HUES48 (cell line): ENCODE results near the gene CTSA.

ENCODE experiments used
- H3K27ac ChIP-seq: one replicate; pipeline ENCODE4 v1.7.0; 2013; ENCODE audit warnings: low read depth, low read length, inconsistent platforms
- H3K27me3 ChIP-seq: 2 replicates; pipeline ENCODE4 v1.6.1; 2013; ENCODE audit warnings: mild to moderate bottlenecking, low read length; ENCODE audit not compliant: control insufficient read depth, insufficient read depth
- H3K36me3 ChIP-seq: 2 replicates; pipeline ENCODE4 v1.6.1; 2013; ENCODE audit warnings: low read length; ENCODE audit not compliant: control insufficient read depth, insufficient read depth
- H3K4me1 ChIP-seq: 2 replicates; pipeline ENCODE4 v1.6.1; 2013; ENCODE audit warnings: mild to moderate bottlenecking, low read length; ENCODE audit not compliant: control insufficient read depth, insufficient read depth
- H3K4me3 ChIP-seq: 2 replicates; pipeline ENCODE4 v1.5.1; 2013; ENCODE audit warnings: mild to moderate bottlenecking, low read depth, low read length
- H3K9ac ChIP-seq: 2 replicates; pipeline ENCODE4 v1.6.1; 2013; ENCODE audit warnings: mild to moderate bottlenecking, low read depth, low read length, moderate library complexity
- H3K9me3 ChIP-seq: 2 replicates; pipeline ENCODE4 v1.6.1; 2013; ENCODE audit warnings: low read length; ENCODE audit not compliant: control insufficient read depth, insufficient read depth

The CTSA gene

GRCh38 chr20:45909817-45910669 lies 18.9 kb downstream of the CTSA start:
- Histone ChIP-seq H3K9ac (no peak overlapping the region), H3K27ac (no peak overlapping the region), H3K4me3 (0 out of 2 replicates have a peak overlapping the region, but pooled peaks have one; percentile 8), H3K36me3 (peaks cover 45% of the 10 kb centered on the region), H3K27me3 (no peaks in the 10 kb centered on the region), H3K4me1 (peaks cover 4% of the 10 kb centered on the region; the same call in 1 of the 2 replicates), H3K9me3 (no peaks in the 10 kb centered on the region)

- Histone ChIP-seq H3K4me3 (peak overlapping the region; percentile 83), H3K27ac (peak overlapping the region; percentile 89), H3K27me3 (no peaks in the 10 kb centered on the region), H3K9ac (peak overlapping the region; percentile 53; the same call in 1 of the 2 replicates), H3K4me1 (peaks cover 4% of the 10 kb centered on the region; the same call in 1 of the 2 replicates), H3K9me3 (no peaks in the 10 kb centered on the region), H3K36me3 (peaks cover 37% of the 10 kb centered on the region)
Observed at GRCh38 chr20:45910670-45911485, 19.7 kb downstream of the CTSA start.

GRCh38 chr20:45911486-45912343 lies 20.6 kb downstream of the CTSA start, which contains the start of gene PLTP:
Gene PLTP (minus strand): TSS chr20:45912155. CDS start chr20:45911452, 703 bp downstream.
- H3K4me3 ChIP-seq: peak within 1 kb of the TSS; percentile 83
- no peaks in the 10 kb centered on the region for H3K9me3 ChIP-seq
- H3K27ac ChIP-seq: peak within 1 kb of the TSS; percentile 89
- H3K9ac ChIP-seq: peak within 1 kb of the TSS; percentile 53; the same call in 1 of the 2 replicates
- H3K36me3 ChIP-seq: peaks cover 30% of the 10 kb centered on the region
- no peaks in the 10 kb centered on the region for H3K27me3 ChIP-seq
- peaks cover 4% of the 10 kb centered on the region; the same call in 1 of the 2 replicates for H3K4me1 ChIP-seq

- no peak overlapping the region for H3K9ac ChIP-seq
- peak overlapping the region; percentile 83 for H3K4me3 ChIP-seq
- no peak overlapping the region for H3K27ac ChIP-seq
Observed at GRCh38 chr20:45912344-45912682, 21.2 kb downstream of the CTSA start.

GRCh38 chr20:45913116-45913515 lies 22.0 kb downstream of the CTSA start:
- Histone ChIP-seq H3K4me3 (no peak overlapping the region), H3K36me3 (peaks cover 18% of the 10 kb centered on the region), H3K4me1 (peaks cover 4% of the 10 kb centered on the region; the same call in 1 of the 2 replicates), H3K27me3 (no peaks in the 10 kb centered on the region), H3K27ac (no peak overlapping the region), H3K9me3 (no peaks in the 10 kb centered on the region), H3K9ac (no peak overlapping the region)

More at GRCh38 chr20:45912344-45912682, 21.2 kb downstream of the CTSA start:
- H3K4me1 ChIP-seq: peaks cover 4% of the 10 kb centered on the region; the same call in 1 of the 2 replicates
- no peaks in the 10 kb centered on the region for H3K9me3 ChIP-seq
- H3K27me3 ChIP-seq: no peaks in the 10 kb centered on the region
- peaks cover 26% of the 10 kb centered on the region for H3K36me3 ChIP-seq

- Histone ChIP-seq H3K27ac (no peak overlapping the region), H3K36me3 (no peaks in the 10 kb centered on the region), H3K9ac (no peak overlapping the region), H3K4me1 (no peaks in the 10 kb centered on the region), H3K9me3 (no peaks in the 10 kb centered on the region), H3K27me3 (no peaks in the 10 kb centered on the region), H3K4me3 (no peak overlapping the region)
Observed at GRCh38 chr20:45917790-45918141, 26.6 kb downstream of the CTSA start.

GRCh38 chr20:45918182-45918737 lies 27.1 kb downstream of the CTSA start:
- Histone ChIP-seq H3K9me3 (no peaks in the 10 kb centered on the region), H3K27ac (no peak overlapping the region), H3K4me1 (no peaks in the 10 kb centered on the region), H3K4me3 (no peak overlapping the region), H3K36me3 (no peaks in the 10 kb centered on the region), H3K9ac (no peak overlapping the region), H3K27me3 (no peaks in the 10 kb centered on the region)

GRCh38 chr20:45918779-45919537 lies 27.8 kb downstream of the CTSA start:
- no peak overlapping the region for H3K27ac ChIP-seq
- no peak overlapping the region for H3K9ac ChIP-seq
- no peaks in the 10 kb centered on the region for H3K9me3 ChIP-seq
- no peaks in the 10 kb centered on the region for H3K4me1 ChIP-seq
- H3K36me3 ChIP-seq: no peaks in the 10 kb centered on the region
- no peaks in the 10 kb centered on the region for H3K27me3 ChIP-seq
- H3K4me3 ChIP-seq: no peak overlapping the region

- H3K27ac ChIP-seq: no peak overlapping the region
- H3K9ac ChIP-seq: no peak overlapping the region
Observed at GRCh38 chr20:45919542-45920399, 28.6 kb downstream of the CTSA start.

More at GRCh38 chr20:45919542-45920399, 28.6 kb downstream of the CTSA start:
- H3K36me3 ChIP-seq: no peaks in the 10 kb centered on the region
- no peaks in the 10 kb centered on the region for H3K9me3 ChIP-seq
- no peaks in the 10 kb centered on the region for H3K27me3 ChIP-seq
- H3K4me3 ChIP-seq: no peak overlapping the region
- H3K4me1 ChIP-seq: no peaks in the 10 kb centered on the region
